Neural cell (in vitro differentiated cells): Measurements from ENCODE around the gene RASL10A.

Experiments
- EP300 ChIP-seq: fragments of 450-650 bp; conservative IDR thresholded peaks from 2 replicates; pipeline ENCODE4 v1.6.1; 2014; ENCODE audit warnings: antibody characterized with exemption, mild to moderate bottlenecking, moderate library complexity; ENCODE audit not compliant: poor library complexity, severe bottlenecking
- MXI1 ChIP-seq: fragments of 450-650 bp; conservative IDR thresholded peaks from 2 replicates; pipeline ENCODE4 v1.6.1; 2014; ENCODE audit warnings: antibody characterized with exemption, mild to moderate bottlenecking; ENCODE audit not compliant: poor library complexity, severe bottlenecking
- POLR2AphosphoS5 ChIP-seq: IDR thresholded peaks from 2 replicates; pipeline ENCODE4 v1.6.1; 2012
- SMC3 ChIP-seq: fragments of 450-650 bp; conservative IDR thresholded peaks from 2 replicates; pipeline ENCODE4 v1.6.1; 2014; ENCODE audit warnings: antibody characterized with exemption, mild to moderate bottlenecking, moderate library complexity; ENCODE audit not compliant: poor library complexity
- TAF1 ChIP-seq: IDR thresholded peaks from 2 replicates; pipeline ENCODE4 v1.6.1; 2012; ENCODE audit warnings: low read depth
- TF ChIP-seq, protein P1 (sequence below): fragments of 450-650 bp; IDR thresholded peaks from 2 replicates; pipeline ENCODE4 v1.5.1; 2014; ENCODE audit warnings: antibody characterized with exemption, mild to moderate bottlenecking, moderate library complexity; ENCODE audit not compliant: poor library complexity, severe bottlenecking
- TF ChIP-seq, protein P2 (sequence below): IDR thresholded peaks from 2 replicates; pipeline ENCODE4 v1.6.1; 2012; ENCODE audit warnings: borderline replicate concordance

GRCh38 chr22:29346659-29347058 is 31.2 kb upstream of the RASL10A start:
- TF ChIP-seq, protein P1, sequence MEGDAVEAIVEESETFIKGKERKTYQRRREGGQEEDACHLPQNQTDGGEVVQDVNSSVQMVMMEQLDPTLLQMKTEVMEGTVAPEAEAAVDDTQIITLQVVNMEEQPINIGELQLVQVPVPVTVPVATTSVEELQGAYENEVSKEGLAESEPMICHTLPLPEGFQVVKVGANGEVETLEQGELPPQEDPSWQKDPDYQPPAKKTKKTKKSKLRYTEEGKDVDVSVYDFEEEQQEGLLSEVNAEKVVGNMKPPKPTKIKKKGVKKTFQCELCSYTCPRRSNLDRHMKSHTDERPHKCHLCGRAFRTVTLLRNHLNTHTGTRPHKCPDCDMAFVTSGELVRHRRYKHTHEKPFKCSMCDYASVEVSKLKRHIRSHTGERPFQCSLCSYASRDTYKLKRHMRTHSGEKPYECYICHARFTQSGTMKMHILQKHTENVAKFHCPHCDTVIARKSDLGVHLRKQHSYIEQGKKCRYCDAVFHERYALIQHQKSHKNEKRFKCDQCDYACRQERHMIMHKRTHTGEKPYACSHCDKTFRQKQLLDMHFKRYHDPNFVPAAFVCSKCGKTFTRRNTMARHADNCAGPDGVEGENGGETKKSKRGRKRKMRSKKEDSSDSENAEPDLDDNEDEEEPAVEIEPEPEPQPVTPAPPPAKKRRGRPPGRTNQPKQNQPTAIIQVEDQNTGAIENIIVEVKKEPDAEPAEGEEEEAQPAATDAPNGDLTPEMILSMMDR, result no peak
- TF ChIP-seq, protein P2, sequence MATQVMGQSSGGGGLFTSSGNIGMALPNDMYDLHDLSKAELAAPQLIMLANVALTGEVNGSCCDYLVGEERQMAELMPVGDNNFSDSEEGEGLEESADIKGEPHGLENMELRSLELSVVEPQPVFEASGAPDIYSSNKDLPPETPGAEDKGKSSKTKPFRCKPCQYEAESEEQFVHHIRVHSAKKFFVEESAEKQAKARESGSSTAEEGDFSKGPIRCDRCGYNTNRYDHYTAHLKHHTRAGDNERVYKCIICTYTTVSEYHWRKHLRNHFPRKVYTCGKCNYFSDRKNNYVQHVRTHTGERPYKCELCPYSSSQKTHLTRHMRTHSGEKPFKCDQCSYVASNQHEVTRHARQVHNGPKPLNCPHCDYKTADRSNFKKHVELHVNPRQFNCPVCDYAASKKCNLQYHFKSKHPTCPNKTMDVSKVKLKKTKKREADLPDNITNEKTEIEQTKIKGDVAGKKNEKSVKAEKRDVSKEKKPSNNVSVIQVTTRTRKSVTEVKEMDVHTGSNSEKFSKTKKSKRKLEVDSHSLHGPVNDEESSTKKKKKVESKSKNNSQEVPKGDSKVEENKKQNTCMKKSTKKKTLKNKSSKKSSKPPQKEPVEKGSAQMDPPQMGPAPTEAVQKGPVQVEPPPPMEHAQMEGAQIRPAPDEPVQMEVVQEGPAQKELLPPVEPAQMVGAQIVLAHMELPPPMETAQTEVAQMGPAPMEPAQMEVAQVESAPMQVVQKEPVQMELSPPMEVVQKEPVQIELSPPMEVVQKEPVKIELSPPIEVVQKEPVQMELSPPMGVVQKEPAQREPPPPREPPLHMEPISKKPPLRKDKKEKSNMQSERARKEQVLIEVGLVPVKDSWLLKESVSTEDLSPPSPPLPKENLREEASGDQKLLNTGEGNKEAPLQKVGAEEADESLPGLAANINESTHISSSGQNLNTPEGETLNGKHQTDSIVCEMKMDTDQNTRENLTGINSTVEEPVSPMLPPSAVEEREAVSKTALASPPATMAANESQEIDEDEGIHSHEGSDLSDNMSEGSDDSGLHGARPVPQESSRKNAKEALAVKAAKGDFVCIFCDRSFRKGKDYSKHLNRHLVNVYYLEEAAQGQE, result no peak
- no peak for TF ChIP-seq POLR2AphosphoS5
- no peak for TF ChIP-seq TAF1
- no peak for TF ChIP-seq EP300
- no peak for TF ChIP-seq MXI1
- no peak for TF ChIP-seq SMC3
